VCaP (cell line): ENCODE results near the gene OPRM1.

Experiments
- H3K27ac ChIP-seq: fragments of 450-650 bp; 2 replicates; pipeline ENCODE4 v1.5.1; 2017
- TF ChIP-seq, protein P1 (sequence below): fragments of 450-650 bp; conservative IDR thresholded peaks from 2 replicates; pipeline ENCODE4 v1.5.1; 2017; ENCODE audit warnings: mild to moderate bottlenecking, moderate library complexity

The OPRM1 gene

DNA sequence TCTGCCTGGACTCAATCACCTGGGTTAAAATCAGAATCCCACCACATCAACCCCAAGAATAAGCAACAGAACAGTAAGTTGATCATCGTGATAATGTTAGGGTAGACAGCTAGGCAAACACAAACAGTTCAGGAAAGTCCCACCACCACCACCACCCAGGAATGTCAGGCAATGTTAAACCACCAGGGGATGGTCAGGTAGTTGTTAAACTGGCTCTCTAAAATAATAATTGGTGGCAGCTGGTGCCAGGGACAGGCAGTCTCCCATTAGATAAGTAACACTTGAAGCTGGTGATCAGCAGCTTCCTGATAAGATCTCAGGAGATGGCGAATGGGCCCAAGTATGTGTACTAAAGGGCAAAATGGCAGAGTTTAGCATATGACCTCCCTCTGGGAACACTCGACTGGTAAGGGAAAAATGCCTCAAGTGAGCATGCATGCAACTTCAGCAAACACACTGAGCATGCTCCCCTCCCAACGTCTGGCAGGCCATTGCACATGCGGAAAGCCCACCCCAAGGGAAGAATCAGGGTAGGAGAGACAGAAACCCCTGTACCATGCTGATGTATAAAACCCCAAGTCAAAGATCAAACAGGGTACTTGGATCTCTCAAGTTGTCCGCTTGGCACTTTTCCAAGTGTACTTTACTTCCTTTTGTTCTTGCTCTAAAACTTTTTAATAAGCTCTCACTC, 250.9 kb downstream of the OPRM1 start:
- TF ChIP-seq, protein P1, sequence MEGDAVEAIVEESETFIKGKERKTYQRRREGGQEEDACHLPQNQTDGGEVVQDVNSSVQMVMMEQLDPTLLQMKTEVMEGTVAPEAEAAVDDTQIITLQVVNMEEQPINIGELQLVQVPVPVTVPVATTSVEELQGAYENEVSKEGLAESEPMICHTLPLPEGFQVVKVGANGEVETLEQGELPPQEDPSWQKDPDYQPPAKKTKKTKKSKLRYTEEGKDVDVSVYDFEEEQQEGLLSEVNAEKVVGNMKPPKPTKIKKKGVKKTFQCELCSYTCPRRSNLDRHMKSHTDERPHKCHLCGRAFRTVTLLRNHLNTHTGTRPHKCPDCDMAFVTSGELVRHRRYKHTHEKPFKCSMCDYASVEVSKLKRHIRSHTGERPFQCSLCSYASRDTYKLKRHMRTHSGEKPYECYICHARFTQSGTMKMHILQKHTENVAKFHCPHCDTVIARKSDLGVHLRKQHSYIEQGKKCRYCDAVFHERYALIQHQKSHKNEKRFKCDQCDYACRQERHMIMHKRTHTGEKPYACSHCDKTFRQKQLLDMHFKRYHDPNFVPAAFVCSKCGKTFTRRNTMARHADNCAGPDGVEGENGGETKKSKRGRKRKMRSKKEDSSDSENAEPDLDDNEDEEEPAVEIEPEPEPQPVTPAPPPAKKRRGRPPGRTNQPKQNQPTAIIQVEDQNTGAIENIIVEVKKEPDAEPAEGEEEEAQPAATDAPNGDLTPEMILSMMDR: no peak
- H3K27ac ChIP-seq: no peak overlapping the region

DNA sequence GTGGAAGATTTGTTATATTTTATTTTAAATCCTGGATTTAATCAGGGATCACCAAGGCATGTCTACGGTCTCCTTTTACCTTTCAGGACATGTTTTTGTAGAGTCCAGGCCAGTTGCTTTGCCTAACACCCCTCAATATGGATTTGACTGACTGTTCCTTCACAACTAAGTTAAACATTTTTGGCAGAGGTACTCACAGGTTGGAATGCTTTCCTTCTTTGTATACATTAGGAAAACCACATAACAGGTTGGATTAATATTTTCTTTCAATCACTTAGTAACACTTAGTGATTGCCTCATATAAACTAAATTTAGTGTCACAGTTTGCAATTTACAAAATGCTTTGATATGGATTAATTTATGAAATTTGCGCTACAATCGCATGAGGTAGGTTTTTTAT, 253.0 kb downstream of the OPRM1 start:
- H3K27ac ChIP-seq: no peak overlapping the region
- TF ChIP-seq, protein P1: no peak

DNA sequence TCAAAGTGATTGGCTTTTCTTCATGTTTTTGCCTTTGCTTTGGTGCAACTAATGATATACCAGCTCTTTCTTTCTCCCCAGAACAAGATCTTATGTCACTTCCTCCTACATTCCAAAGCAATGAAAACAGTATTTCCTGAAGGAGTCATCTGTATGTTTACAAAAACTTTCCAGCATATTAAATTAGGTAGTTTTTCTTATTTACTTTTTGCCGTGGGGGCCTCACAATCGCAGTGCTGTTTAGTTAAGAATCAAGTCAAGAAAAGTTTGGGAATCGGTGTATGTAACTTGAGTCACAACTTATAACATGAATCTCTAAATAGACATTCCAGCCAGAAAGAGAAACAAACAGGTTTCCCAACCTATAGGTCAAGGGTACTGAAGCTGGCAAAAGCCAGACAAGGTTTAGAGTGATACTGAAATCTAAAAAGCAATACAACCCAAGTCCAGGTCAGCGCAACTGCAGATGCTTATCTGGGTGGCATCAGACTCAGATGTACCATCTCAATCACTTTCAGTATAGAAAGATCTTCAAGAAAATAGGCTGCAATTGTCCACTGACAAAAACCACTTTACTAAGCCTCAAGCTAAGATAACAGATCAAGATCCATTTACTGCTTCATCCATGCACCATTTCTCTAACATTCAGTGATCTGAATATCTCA, 253.9 kb downstream of the OPRM1 start:
- TF ChIP-seq, protein P1: no peak
- no peak overlapping the region for H3K27ac ChIP-seq

DNA sequence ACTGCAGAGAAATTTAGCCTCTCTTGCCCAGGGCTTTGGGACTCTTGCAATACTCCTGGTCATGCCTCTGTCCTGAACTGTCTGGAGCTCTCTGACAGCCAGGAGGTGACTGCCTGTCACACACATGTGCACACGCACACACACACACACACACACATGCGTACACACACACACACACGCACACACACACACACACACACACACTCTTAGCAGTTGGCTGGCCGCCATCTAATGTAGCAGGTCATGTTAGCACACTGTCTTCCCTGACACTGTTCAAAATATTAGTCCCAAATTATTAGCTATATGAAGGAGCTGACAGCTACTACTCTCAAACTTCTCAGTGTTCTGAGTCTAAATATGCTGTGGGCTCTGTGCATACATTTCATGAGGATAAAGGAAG, 256.7 kb downstream of the OPRM1 start:
- no peak overlapping the region for H3K27ac ChIP-seq
- TF ChIP-seq, protein P1: no peak
